Measurements from ENCODE around the gene TBC1D22A. TPM values are rescaled to one million over a fixed set of nuclear protein-coding genes. Genes with fewer than 3 reads are reported as not detected.

The TBC1D22A gene
- total and polyA plus RNA-seq, 9 of the 15 experiments (the other 6 are each of a cell fraction or from before 2014, with no cell fraction given) = 0.20 to 11.5 (median 5.2) TPM

DNA sequence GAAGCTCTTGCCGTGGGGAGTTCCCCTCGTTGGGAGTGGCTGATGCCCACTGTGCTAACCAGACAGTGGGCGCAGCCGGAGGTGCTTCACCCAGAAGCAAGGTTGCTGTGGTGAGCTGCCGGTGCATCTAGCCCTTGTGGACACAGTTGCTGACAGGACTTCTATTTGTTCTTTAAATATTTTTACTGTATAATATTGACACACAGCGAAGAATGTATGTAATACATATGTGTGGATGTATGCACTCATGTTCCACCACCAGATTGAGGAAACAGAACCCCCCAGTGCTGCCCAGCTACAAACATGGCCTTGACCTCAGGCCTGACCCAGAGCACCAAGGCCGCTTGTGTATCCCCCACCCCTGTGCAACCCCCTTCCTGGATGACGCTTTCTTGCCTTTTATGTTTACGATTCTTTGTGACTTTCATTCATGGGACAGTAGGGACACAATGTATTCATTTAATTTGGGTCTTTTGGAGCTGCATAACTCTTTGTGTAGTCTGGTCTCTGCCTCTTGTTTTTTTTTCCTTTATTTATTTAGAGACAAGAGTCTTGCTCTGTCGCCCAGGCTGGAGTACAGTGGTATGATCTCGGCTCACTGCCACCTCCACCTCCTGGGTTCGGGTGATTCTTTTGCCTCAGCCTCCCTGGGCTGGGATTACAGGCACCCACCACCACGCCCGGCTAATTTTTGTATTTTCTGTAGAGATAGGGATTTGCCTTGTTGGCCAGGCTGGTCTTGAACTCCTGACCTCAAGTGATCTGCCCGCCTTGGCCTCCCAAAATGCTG lies 132.6 kb downstream of the TBC1D22A start (continued):
- TF ChIP-seq, protein P1, sequence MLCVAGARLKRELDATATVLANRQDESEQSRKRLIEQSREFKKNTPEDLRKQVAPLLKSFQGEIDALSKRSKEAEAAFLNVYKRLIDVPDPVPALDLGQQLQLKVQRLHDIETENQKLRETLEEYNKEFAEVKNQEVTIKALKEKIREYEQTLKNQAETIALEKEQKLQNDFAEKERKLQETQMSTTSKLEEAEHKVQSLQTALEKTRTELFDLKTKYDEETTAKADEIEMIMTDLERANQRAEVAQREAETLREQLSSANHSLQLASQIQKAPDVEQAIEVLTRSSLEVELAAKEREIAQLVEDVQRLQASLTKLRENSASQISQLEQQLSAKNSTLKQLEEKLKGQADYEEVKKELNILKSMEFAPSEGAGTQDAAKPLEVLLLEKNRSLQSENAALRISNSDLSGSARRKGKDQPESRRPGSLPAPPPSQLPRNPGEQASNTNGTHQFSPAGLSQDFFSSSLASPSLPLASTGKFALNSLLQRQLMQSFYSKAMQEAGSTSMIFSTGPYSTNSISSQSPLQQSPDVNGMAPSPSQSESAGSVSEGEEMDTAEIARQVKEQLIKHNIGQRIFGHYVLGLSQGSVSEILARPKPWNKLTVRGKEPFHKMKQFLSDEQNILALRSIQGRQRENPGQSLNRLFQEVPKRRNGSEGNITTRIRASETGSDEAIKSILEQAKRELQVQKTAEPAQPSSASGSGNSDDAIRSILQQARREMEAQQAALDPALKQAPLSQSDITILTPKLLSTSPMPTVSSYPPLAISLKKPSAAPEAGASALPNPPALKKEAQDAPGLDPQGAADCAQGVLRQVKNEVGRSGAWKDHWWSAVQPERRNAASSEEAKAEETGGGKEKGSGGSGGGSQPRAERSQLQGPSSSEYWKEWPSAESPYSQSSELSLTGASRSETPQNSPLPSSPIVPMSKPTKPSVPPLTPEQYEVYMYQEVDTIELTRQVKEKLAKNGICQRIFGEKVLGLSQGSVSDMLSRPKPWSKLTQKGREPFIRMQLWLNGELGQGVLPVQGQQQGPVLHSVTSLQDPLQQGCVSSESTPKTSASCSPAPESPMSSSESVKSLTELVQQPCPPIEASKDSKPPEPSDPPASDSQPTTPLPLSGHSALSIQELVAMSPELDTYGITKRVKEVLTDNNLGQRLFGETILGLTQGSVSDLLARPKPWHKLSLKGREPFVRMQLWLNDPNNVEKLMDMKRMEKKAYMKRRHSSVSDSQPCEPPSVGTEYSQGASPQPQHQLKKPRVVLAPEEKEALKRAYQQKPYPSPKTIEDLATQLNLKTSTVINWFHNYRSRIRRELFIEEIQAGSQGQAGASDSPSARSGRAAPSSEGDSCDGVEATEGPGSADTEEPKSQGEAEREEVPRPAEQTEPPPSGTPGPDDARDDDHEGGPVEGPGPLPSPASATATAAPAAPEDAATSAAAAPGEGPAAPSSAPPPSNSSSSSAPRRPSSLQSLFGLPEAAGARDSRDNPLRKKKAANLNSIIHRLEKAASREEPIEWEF (CRISPR knock-in tag; IDR thresholded peaks at IDR 0.05) = no peak
- no peak for TF ChIP-seq MEF2A (IDR thresholded peaks at IDR 0.05; ENCODE audit: control insufficient read depth, low read depth, low read length)
- no peak for TF ChIP-seq ZNF785 (CRISPR knock-in tag; IDR thresholded peaks at IDR 0.05)
- no peak for TF ChIP-seq MED1 (CRISPR knock-in tag; IDR thresholded peaks at IDR 0.05; ENCODE audit: borderline replicate concordance)
- no peak for TF ChIP-seq GATAD2B (IDR thresholded peaks at IDR 0.05; ENCODE audit: borderline replicate concordance)

All from K562 (cell line).